ENCODE results near the gene ZNF775. TPM values are rescaled to one million over a fixed set of nuclear protein-coding genes. Genes with fewer than 3 reads are reported as not detected.

ZNF775 gene
- total and polyA plus RNA-seq, 2 of the 13 experiments (the other 11 are each of a cell fraction or from before 2014, with no cell fraction given), result 3.1 to 3.2 TPM

GRCh38 chr7:150361402-150361801 lies 17.7 kb upstream of the ZNF775 start:
- no peaks in the 10 kb centered on the region for H3K79me2 ChIP-seq (ENCODE audit: insufficient read depth, low read length)
- no peaks in the 10 kb centered on the region for H3K9me3 ChIP-seq (ENCODE audit: low read length)
- H2AFZ ChIP-seq (ENCODE audit: low read length), result no peak overlapping the region
- H3K9ac ChIP-seq (ENCODE audit: insufficient read depth, low read depth, low read length), result no peak overlapping the region
- ATAC-seq, result no peak
- no peak for FAIRE-seq
- no TSS peak for BruUV-seq (replicated peaks)
- intact Hi-C loops (cut with micrococcal nuclease; ENCODE audit: unreplicated experiment) (no loop called here), in situ Hi-C loops (cut with HindIII; ENCODE audit: extremely low pct_ligation_motif_present, low pct_unique_long_range_greater_than_20kb) (no loop called here)
- no peaks in the 10 kb centered on the region for H3K27me3 ChIP-seq (ENCODE audit: control insufficient read depth in 1 of 2, insufficient read depth in 2 of 2, low read length in 2 of 2)
- DNase-seq (ENCODE audit: low spot score), result no peak
- no peaks in the 10 kb centered on the region for H3K36me3 ChIP-seq (replicated peaks in 1 of 2; ENCODE audit: control insufficient read depth in 1 of 2, insufficient read depth in 2 of 2, low read length in 2 of 2)
- ChIA-PET CTCF (ENCODE audit: low intra/inter-chr PET ratio, low total read pairs) (no interaction called here), POLR2A (interaction anchor here (0.9 to 2.0 kb wide), 4 partner anchors 17 to 38 kb away, joined by 3 to 7 read pairs (median 4); partner anchors contain the start of genes ACTR3C and LRRC61)
- H3K4me1 ChIP-seq (ENCODE audit: insufficient read depth, low read length), result peaks cover 41% of the 10 kb centered on the region
- H4K20me1 ChIP-seq (ENCODE audit: insufficient read depth, low read length), result no peaks in the 10 kb centered on the region
- WGBS (ENCODE audit: low lambda C conversion rate), result 60% methylated on average over 7 of the region's 7 CpGs
- H3K27ac ChIP-seq (ENCODE audit: extremely low read length, insufficient read depth, low read length), result no peak overlapping the region
- no peak overlapping the region for H3K4me3 ChIP-seq (replicated peaks in 1 of 3; ENCODE audit: insufficient read depth in 1 of 3, low read depth in 2 of 3, low read length in 3 of 3)
- no peak overlapping the region for H3K4me2 ChIP-seq (ENCODE audit: low read depth, low read length)
- TF ChIP-seq SUZ12 (IDR thresholded peaks at IDR 0.05; ENCODE audit: low read depth, low read length) (no peak), MAFK (conservative IDR thresholded peaks at IDR 0.05 in 1 of 2, IDR thresholded peaks at IDR 0.05 in 1 of 2; ENCODE audit: low read length in 2 of 2) (no peak), PCBP1 (IDR thresholded peaks at IDR 0.05; ENCODE audit: borderline replicate concordance, low read depth, low read length) (no peak), ELK4 (CRISPR knock-in tag; IDR thresholded peaks at IDR 0.05; ENCODE audit: borderline replicate concordance) (no peak), ETV5 (CRISPR knock-in tag; IDR thresholded peaks at IDR 0.05; ENCODE audit: borderline replicate concordance) (no peak), HINFP (CRISPR knock-in tag; IDR thresholded peaks at IDR 0.05; ENCODE audit: low read depth) (no peak), ZBTB8A (CRISPR knock-in tag; IDR thresholded peaks at IDR 0.05; ENCODE audit: borderline replicate concordance, low read depth) (no peak), MED1 (CRISPR knock-in tag; IDR thresholded peaks at IDR 0.05) (no peak)
